Raji (cell line): Measurements from ENCODE around the gene RELL1.

Experiments used
- POLR2A ChIP-seq: IDR thresholded peaks from 2 replicates; pipeline ENCODE4 v1.6.1; 2011; ENCODE audit warnings: low read depth, low read length, control low read depth; ENCODE audit not compliant: insufficient read depth

RELL1 gene

GRCh38 chr4:37710491-37710890, 24.3 kb upstream of the RELL1 start:
- no peak for TF ChIP-seq POLR2A

DNA sequence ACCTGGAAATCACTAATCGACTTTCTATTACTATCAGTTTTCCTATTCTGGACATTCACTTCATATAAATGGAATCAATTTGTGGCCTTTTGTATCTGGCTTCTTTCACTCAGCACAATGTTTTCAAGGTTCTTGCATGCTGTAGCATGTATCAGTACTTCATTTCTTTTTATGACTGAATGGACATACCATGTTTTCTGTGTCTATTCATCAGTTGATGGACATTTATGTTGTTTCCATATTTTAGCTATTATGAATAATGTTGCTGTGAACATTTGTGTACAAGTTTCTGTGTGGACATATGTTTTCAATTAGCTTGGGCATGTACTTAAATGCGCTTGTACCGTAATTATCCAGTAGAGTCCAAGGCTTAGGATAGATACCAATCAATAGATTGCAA, 19.9 kb upstream of the RELL1 start:
- TF ChIP-seq POLR2A = no peak

GRCh38 chr4:37705571-37705970, 19.4 kb upstream of the RELL1 start:
- TF ChIP-seq POLR2A = no peak

- no peak for TF ChIP-seq POLR2A
Observed at GRCh38 chr4:37699868-37700481, 13.8 kb upstream of the RELL1 start.

DNA sequence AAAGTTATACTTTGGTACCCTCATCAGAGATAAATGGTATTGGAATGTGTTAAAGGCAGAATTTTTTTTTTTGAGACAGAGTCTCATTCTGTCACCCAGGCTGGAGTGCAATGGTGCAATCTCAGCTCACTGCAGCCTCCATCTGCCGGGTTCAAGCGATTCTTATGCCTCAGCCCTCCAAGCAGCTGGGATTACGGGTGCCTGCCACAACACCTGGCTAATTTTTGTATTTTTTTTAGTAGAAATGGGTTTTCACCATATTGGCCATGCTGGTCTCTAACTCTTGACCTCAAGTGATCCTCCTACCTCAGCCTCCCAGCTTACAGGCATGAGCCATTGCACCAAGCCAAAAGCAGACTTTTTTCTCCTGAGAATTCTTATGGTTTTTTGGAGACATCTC, 11.4 kb upstream of the RELL1 start:
- no peak for TF ChIP-seq POLR2A

- no peak for TF ChIP-seq POLR2A
Observed at GRCh38 chr4:37693450-37694190, 7.4 kb upstream of the RELL1 start.

DNA sequence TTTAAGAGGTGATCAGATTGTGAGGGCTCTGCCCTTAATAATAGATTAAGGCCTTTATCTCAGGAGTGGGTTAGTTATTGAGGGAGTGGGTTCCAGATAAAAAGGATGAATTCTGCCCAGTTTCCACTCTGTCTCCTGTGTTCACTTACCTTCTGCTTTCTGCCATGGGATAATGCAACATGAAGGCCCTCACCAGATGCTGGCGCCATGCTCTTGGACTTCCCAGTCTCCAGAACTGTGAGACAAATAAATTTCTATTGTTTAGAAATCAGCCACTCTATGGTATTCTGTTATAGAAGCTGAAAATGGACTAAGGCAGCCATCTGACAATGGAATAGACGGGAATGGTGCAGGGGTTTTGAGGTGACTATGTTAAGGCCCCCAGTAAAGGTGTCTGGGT, 6.9 kb upstream of the RELL1 start:
- TF ChIP-seq POLR2A = no peak

GRCh38 chr4:37690976-37691375, 4.8 kb upstream of the RELL1 start:
- TF ChIP-seq POLR2A = no peak

DNA sequence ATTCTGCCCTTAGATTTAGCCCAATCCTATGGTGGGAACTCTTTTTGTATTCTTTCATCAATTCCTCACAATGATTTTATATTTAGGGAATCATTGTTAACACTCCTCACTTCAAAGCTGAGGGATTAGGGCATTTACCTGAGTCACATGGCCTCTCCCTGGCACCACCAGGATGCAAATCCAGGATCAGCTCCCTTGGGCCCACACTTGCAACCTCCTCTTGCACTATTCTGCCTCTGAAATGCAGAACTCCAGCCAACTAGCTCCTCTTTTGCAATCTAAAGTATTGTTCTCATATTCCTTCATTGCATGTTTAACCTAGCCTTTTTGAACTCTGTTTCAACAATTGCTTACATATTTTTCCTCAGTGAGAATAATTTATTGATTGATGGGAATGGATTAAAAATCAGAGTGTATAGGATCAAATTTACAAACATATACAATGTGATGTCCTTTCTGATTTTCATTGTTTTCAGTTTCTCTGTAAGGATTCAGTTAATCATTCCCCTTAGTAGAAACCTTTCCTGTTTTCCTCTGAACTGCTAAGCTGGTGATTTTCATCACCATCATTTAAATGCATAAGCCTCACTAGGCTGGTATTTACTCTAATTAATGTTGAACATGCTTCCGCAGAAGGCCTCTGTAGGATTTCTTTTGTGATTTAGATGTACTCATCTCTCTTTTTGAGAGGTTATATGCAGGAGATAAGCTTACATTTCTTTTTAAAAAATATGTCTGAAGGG, 3.3 kb upstream of the RELL1 start:
- TF ChIP-seq POLR2A = no peak

- TF ChIP-seq POLR2A = no peak
Observed at GRCh38 chr4:37687681-37688080, 1.5 kb upstream of the RELL1 start.

GRCh38 chr4:37687194-37687562, 1.0 kb upstream of the RELL1 start:
- TF ChIP-seq POLR2A = no peak

GRCh38 chr4:37685823-37686372, 278 bp downstream of the RELL1 start:
- peak; percentile 38; the same call in 1 of the 2 replicates for TF ChIP-seq POLR2A

DNA sequence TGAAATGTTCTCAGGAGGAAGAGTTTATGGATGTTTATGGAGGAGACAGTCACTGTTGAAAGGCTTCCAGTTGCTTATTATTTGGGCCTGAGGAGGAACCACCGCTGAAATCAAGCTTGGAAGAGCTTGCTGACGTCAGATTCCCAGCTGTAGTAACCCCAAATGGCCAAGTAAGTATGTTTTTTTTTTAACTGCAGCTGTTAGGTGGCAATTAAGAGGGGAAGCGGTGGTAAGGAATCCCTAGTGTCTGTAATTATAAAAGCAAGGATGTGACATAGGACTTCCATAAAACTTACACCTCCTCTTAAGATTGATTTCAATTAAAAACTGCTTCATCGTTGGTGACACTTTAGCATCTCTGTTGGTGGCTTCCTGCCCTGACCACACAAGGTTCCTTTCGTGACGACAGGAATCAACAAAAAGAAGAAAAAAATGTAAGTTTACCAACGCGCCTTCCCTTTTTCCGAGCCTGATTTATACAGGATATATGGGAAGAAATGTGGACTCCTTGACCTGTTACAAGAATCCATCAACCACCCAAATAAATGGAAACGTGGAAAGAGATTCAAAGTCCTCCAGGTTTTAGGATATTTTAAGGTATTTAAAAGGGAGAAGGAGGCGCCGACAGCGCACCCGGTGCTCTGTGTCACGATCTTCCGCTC, 884 bp downstream of the RELL1 start:
- TF ChIP-seq POLR2A = no peak

GRCh38 chr4:37684154-37684553, 2.0 kb downstream of the RELL1 start:
- TF ChIP-seq POLR2A = no peak

- TF ChIP-seq POLR2A = no peak
Observed at GRCh38 chr4:37682701-37683401, 3.3 kb downstream of the RELL1 start.

DNA sequence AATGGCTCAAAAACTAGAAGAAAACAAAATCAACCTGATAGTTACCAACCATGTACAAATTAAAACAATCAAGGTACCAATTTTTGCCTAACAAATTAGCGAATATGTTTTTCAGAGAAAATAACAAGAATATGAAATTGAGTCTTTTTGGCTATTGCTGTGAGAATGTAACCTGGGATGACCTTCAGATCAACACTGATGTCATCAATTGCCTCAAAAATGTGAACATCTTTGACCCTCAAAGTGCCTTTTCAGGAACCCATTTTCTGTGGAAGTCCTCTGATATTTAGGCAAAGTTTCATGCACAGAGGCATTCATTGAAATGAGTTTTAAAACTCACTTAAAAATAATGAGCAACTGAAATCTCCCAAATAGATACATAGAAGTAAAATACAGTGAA, 6.1 kb downstream of the RELL1 start:
- TF ChIP-seq POLR2A = no peak
